Loucy (cell line): ENCODE results near the gene SIRT6.
"Not testable (repeated sequence)": the region's sequence is repeated elsewhere in the genome, so short reads cannot be mapped to it uniquely, and the experiment has no call there.

Experiments used
- H2AFZ ChIP-seq: fragments of 200-600 bp; sonication (generic); 2 replicates; pipeline ENCODE4 v1.6.0; 2016; ENCODE audit warnings: antibody characterized with exemption, mild to moderate bottlenecking, low read length, moderate library complexity
- H3F3A ChIP-seq: fragments of 200-600 bp; 2 replicates; pipeline ENCODE4 v1.6.0; 2016; ENCODE audit warnings: antibody characterized with exemption, low read depth, mild to moderate bottlenecking
- H3K27me3 ChIP-seq: fragments of 200-600 bp; sonication (generic); 2 replicates; pipeline ENCODE4 v1.6.1; 2014; ENCODE audit warnings: low read length, mild to moderate bottlenecking; ENCODE audit not compliant: insufficient read depth, poor library complexity, severe bottlenecking
- H3K36me3 ChIP-seq: fragments of 200-600 bp; sonication (generic); 2 replicates; pipeline ENCODE4 v1.6.1; 2016; ENCODE audit warnings: low read length; ENCODE audit not compliant: insufficient read depth
- H3K4me1 ChIP-seq: fragments of 200-600 bp; sonication (generic); 2 replicates; pipeline ENCODE4 v1.5.1; 2014; ENCODE audit warnings: low read length, mild to moderate bottlenecking; ENCODE audit not compliant: insufficient read depth, poor library complexity, severe bottlenecking
- H3K4me2 ChIP-seq: fragments of 200-600 bp; sonication (generic); 2 replicates; pipeline ENCODE4 v1.6.0; 2014; ENCODE audit warnings: antibody characterized with exemption, low read length, low read depth, mild to moderate bottlenecking; ENCODE audit not compliant: poor library complexity, severe bottlenecking
- H3K4me3 ChIP-seq: fragments of 200-600 bp; sonication (generic); 2 replicates; pipeline ENCODE4 v1.5.1; 2014; ENCODE audit warnings: low read length, mild to moderate bottlenecking, mixed read lengths; ENCODE audit not compliant: poor library complexity, severe bottlenecking
- H3K79me2 ChIP-seq: fragments of 200-600 bp; sonication (generic); 2 replicates; pipeline ENCODE4 v1.6.1; 2014; ENCODE audit warnings: low read length; ENCODE audit not compliant: insufficient read depth
- H3K9ac ChIP-seq: fragments of 200-600 bp; sonication (generic); 2 replicates; pipeline ENCODE4 v1.6.0; 2014; ENCODE audit warnings: mild to moderate bottlenecking, low read depth, low read length, moderate library complexity; ENCODE audit not compliant: poor library complexity, severe bottlenecking
- H3K9me2 ChIP-seq: fragments of 200-600 bp; sonication (generic); replicated peaks from 2 replicates; pipeline ENCODE4 v1.6.1; 2016; ENCODE audit warnings: low read depth, low read length, mixed read lengths
- H3K9me3 ChIP-seq: fragments of 200-600 bp; sonication (generic); 2 replicates; pipeline ENCODE4 v1.6.1; 2014; ENCODE audit warnings: mild to moderate bottlenecking, antibody characterized with exemption, low read length, low read depth; ENCODE audit not compliant: insufficient read depth
- H4K20me1 ChIP-seq: fragments of 200-600 bp; sonication (generic); 2 replicates; pipeline ENCODE4 v1.6.0; 2014; ENCODE audit warnings: antibody characterized with exemption, low read length, mild to moderate bottlenecking; ENCODE audit not compliant: insufficient read depth, poor library complexity, severe bottlenecking
- CTCF ChIP-seq: fragments of 200-600 bp; sonication (generic); conservative IDR thresholded peaks from 2 replicates; pipeline ENCODE4 v1.5.1; 2014; ENCODE audit warnings: mild to moderate bottlenecking, antibody characterized with exemption, low read length
- EZH2phosphoT487 ChIP-seq: fragments of 200-600 bp; IDR thresholded peaks from 2 replicates; pipeline ENCODE4 v1.6.1; 2018; ENCODE audit warnings: antibody characterized with exemption, mild to moderate bottlenecking, moderate library complexity, borderline replicate concordance

The SIRT6 gene

GRCh38 chr19:4136680-4137088 lies 45.7 kb downstream of the SIRT6 start:
- H3K27me3 ChIP-seq = no peaks in the 10 kb centered on the region
- H3K4me1 ChIP-seq = no peaks in the 10 kb centered on the region
- H3K36me3 ChIP-seq = no peaks in the 10 kb centered on the region
- H3K4me3 ChIP-seq = no peak overlapping the region
- no peaks in the 10 kb centered on the region for H3K79me2 ChIP-seq
- no peaks in the 10 kb centered on the region for H3K9me3 ChIP-seq
- no peak overlapping the region for H3K4me2 ChIP-seq
- H2AFZ ChIP-seq = no peak overlapping the region
- H3K9me2 ChIP-seq = no peaks in the 10 kb centered on the region
- H3F3A ChIP-seq = no peaks in the 10 kb centered on the region
- TF ChIP-seq EZH2phosphoT487 = no peak
- no peak for TF ChIP-seq CTCF
- H4K20me1 ChIP-seq = no peaks in the 10 kb centered on the region
- no peak overlapping the region for H3K9ac ChIP-seq

GRCh38 chr19:4135386-4135785 lies 47.0 kb downstream of the SIRT6 start:
- not testable (repeated sequence) for H4K20me1 ChIP-seq, H3K4me2 ChIP-seq, H3K9me2 ChIP-seq, H3F3A ChIP-seq, H2AFZ ChIP-seq, H3K36me3 ChIP-seq, H3K79me2 ChIP-seq, H3K9me3 ChIP-seq, H3K27me3 ChIP-seq, H3K4me3 ChIP-seq, H3K9ac ChIP-seq, H3K4me1 ChIP-seq

- Histone ChIP-seq H3K4me1 (no peaks in the 10 kb centered on the region), H3K27me3 (no peaks in the 10 kb centered on the region), H3K36me3 (no peaks in the 10 kb centered on the region), H3K4me3 (no peak overlapping the region), H3K4me2 (no peak overlapping the region), H3K9ac (no peak overlapping the region), H4K20me1 (no peaks in the 10 kb centered on the region), H3F3A (no peaks in the 10 kb centered on the region), H3K79me2 (no peaks in the 10 kb centered on the region), H3K9me2 (no peaks in the 10 kb centered on the region), H3K9me3 (no peaks in the 10 kb centered on the region), H2AFZ (no peak overlapping the region)
- no peak for TF ChIP-seq EZH2phosphoT487
- no peak for TF ChIP-seq CTCF
Observed at GRCh38 chr19:4134351-4134750, 48.0 kb downstream of the SIRT6 start.

GRCh38 chr19:4130744-4131438 lies 51.5 kb downstream of the SIRT6 start:
- no peak overlapping the region for H3K4me2 ChIP-seq

GRCh38 chr19:4129050-4129449 lies 53.3 kb downstream of the SIRT6 start:
- not testable (repeated sequence) for H3K4me1 ChIP-seq, H3K4me3 ChIP-seq, H3K9me3 ChIP-seq, H3K9ac ChIP-seq, H3K27me3 ChIP-seq, H4K20me1 ChIP-seq, H3K9me2 ChIP-seq, H3K79me2 ChIP-seq, H3K36me3 ChIP-seq, H3F3A ChIP-seq, H3K4me2 ChIP-seq, H2AFZ ChIP-seq

More at GRCh38 chr19:4130744-4131438, 51.5 kb downstream of the SIRT6 start:
- no peaks in the 10 kb centered on the region for H3K4me1 ChIP-seq
- H3F3A ChIP-seq = no peaks in the 10 kb centered on the region
- no peaks in the 10 kb centered on the region for H4K20me1 ChIP-seq
- H3K79me2 ChIP-seq = no peaks in the 10 kb centered on the region
- no peaks in the 10 kb centered on the region for H3K27me3 ChIP-seq
- H3K9me2 ChIP-seq = no peaks in the 10 kb centered on the region
- TF ChIP-seq EZH2phosphoT487 = no peak
- no peak overlapping the region for H2AFZ ChIP-seq
- H3K9me3 ChIP-seq = no peaks in the 10 kb centered on the region
- no peaks in the 10 kb centered on the region for H3K36me3 ChIP-seq
- no peak overlapping the region for H3K9ac ChIP-seq
- no peak overlapping the region for H3K4me3 ChIP-seq

- H3K4me3 ChIP-seq, H3F3A ChIP-seq, H3K36me3 ChIP-seq, H3K4me2 ChIP-seq, H3K27me3 ChIP-seq, H3K9ac ChIP-seq, H2AFZ ChIP-seq, H3K9me3 ChIP-seq, H3K9me2 ChIP-seq: not testable (repeated sequence)
- peaks cover 17% of the 10 kb centered on the region for H3K4me1 ChIP-seq
- H4K20me1 ChIP-seq = peaks cover 12% of the 10 kb centered on the region
- peaks cover 15% of the 10 kb centered on the region for H3K79me2 ChIP-seq
Observed at GRCh38 chr19:4127322-4127721, 55.0 kb downstream of the SIRT6 start.
